ENCODE results near the gene IQCM.
"Not testable (repeated sequence)": the region's sequence is repeated elsewhere in the genome, so short reads cannot be mapped to it uniquely, and the experiment has no call there.

IQCM gene

DNA sequence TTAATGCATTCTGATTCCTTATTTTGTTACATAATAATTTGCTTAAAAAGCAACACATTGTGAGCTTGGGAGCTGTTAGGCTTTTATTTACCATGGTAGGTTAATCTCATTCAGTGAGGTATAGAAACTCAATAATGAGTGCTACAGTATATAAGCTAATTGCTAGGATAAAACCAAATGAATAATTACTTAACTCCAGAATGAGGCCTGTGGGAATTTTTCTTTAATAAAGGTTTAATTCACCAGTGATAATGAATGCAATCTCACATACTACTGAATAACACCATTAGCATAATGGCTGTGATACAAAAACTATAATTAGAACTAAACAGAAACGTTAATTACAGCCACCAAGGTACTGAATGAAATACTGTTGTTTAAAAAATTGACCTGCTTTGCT, 326.3 kb downstream of the IQCM start:
- TF ChIP-seq, protein P1, sequence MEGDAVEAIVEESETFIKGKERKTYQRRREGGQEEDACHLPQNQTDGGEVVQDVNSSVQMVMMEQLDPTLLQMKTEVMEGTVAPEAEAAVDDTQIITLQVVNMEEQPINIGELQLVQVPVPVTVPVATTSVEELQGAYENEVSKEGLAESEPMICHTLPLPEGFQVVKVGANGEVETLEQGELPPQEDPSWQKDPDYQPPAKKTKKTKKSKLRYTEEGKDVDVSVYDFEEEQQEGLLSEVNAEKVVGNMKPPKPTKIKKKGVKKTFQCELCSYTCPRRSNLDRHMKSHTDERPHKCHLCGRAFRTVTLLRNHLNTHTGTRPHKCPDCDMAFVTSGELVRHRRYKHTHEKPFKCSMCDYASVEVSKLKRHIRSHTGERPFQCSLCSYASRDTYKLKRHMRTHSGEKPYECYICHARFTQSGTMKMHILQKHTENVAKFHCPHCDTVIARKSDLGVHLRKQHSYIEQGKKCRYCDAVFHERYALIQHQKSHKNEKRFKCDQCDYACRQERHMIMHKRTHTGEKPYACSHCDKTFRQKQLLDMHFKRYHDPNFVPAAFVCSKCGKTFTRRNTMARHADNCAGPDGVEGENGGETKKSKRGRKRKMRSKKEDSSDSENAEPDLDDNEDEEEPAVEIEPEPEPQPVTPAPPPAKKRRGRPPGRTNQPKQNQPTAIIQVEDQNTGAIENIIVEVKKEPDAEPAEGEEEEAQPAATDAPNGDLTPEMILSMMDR (conservative IDR thresholded peaks at IDR 0.05; ENCODE audit: low read depth): no peak
- ChIA-PET POLR2A (ENCODE audit: low non-redundant PET) (no interaction called here), CTCF (interaction anchor here (0.6 kb wide), 1 partner anchor 13 kb away, joined by 3 read pairs; no protein-coding TSS in a partner anchor)
- DNase-seq (ENCODE audit: low spot score): no peak
- no peak overlapping the region for H3K27ac ChIP-seq

DNA sequence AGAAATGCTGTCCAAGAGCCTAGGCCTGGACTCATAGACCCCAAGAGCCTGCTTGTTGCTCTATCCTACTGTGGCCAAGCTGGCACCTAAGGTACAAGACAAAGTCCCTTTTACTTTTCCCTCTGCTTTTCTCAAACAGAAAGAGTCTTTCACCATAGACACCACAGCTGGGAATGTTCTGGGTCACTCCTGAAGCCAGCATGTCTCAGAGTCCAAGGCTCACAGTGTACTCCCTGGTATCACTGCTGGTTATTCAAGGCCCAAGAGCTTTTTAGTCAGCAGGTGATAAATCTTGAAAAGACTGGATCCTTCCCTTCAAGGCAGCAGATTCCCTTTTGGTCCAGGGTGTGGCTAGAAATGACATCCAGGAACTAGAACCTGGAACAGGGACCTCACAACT, 328.8 kb downstream of the IQCM start:
- no peak for DNase-seq (ENCODE audit: low spot score)
- POLR2A ChIA-PET (ENCODE audit: low non-redundant PET): no interaction called here
- H3K27ac ChIP-seq: no peak overlapping the region
- TF ChIP-seq, protein P1 (conservative IDR thresholded peaks at IDR 0.05; ENCODE audit: low read depth): no peak
- CTCF ChIA-PET: no interaction called here

DNA sequence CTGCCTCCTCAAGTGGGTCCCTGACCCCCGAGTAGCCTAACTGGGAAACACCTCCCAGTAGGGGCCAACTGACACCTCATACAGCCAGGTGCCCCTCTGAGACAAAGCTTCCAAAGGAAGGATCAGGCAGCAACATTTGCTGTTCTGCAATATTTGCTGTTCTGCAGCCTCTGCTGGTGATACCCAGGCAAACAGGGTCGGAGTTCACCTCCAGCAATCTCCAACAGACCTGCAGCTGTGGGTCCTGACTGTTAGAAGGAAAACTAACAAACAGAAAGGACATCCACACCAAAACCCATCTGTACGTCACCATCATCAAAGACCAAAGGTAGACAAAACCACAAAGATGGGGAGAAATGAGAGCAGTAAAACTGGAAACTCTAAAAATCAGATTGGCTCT, 347.0 kb downstream of the IQCM start:
- DNase-seq (ENCODE audit: low spot score); POLR2A ChIA-PET (ENCODE audit: low non-redundant PET); CTCF ChIA-PET; H3K27ac ChIP-seq: not testable (repeated sequence)

DNA sequence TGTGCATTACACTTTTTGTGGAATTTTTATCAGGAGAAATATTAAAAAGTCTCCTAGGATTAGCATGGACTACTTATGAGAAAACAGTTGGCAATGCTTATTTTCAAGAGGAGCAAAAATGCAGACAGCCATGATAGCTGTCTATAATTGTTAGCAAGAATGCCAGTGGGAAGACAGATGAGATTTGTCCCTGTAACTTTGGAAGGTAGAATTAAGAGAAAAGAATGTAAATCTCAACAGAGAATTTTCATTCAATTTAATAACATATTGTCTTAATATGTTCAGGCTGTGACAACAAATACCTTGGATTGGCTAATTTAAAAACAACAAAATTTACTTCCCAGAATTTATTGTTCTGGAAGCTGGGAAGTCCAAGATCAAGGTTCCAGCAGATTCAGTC, 349.2 kb downstream of the IQCM start:
- POLR2A ChIA-PET (ENCODE audit: low non-redundant PET): no interaction called here
- H3K27ac ChIP-seq: no peak overlapping the region
- no peak for DNase-seq (ENCODE audit: low spot score)
- CTCF ChIA-PET: interaction anchor here (1.1 kb wide), 1 partner anchor 11 kb away, joined by 4 read pairs; no protein-coding TSS in a partner anchor
- TF ChIP-seq, protein P1 (conservative IDR thresholded peaks at IDR 0.05; ENCODE audit: low read depth): no peak

DNA sequence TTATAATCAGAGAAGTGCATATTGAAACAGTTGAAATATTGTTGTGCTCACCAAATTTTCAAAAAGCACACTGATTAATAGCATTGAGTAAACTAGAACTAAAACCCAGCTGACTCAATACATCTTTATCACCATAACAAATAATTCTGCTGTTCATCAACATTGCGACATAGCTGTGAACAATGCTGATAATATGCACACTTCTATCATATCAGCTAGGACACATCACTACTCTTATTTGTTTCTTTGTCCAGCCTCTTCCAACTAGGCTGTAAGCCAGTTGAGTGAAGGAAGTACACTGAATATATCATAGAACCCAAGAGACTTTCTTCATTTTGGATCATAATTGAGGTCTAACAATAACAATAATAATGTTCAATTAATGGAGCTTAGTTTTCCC, 349.7 kb downstream of the IQCM start:
- TF ChIP-seq, protein P1 (conservative IDR thresholded peaks at IDR 0.05; ENCODE audit: low read depth): no peak
- ChIA-PET POLR2A (ENCODE audit: low non-redundant PET) (no interaction called here), CTCF (interaction anchor here (1.1 kb wide), 1 partner anchor 12 kb away, joined by 4 read pairs; no protein-coding TSS in a partner anchor)
- no peak overlapping the region for H3K27ac ChIP-seq
- peak; percentile 31 for DNase-seq (ENCODE audit: low spot score)

DNA sequence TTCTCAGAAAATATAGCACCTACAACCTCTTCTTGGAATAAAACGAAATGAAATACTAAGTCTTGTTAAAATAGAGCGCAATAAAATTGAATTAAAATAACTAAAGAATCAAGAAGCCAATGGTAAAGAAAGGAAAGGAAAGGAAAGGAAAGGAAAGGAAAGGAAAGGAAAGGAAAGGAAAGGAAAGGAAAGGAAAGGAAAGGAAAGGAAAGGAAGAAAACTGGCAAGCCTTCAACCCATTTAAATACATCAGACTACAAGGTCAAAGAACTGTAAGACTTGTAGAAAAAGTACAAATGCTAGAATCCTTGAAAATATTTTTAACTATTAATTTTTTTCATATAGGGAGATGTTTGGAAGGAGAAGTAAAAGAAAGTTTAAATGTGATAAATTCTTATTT, 372.1 kb downstream of the IQCM start:
- DNase-seq (ENCODE audit: low spot score): no peak
- no peak overlapping the region for H3K27ac ChIP-seq
- CTCF ChIA-PET: interaction anchor here (0.6 to 0.7 kb wide), 2 partner anchors 31 to 52 kb away, joined by 3 to 4 read pairs; no protein-coding TSS in a partner anchor
- TF ChIP-seq, protein P1 (conservative IDR thresholded peaks at IDR 0.05; ENCODE audit: low read depth): no peak
- POLR2A ChIA-PET (ENCODE audit: low non-redundant PET): no interaction called here

DNA sequence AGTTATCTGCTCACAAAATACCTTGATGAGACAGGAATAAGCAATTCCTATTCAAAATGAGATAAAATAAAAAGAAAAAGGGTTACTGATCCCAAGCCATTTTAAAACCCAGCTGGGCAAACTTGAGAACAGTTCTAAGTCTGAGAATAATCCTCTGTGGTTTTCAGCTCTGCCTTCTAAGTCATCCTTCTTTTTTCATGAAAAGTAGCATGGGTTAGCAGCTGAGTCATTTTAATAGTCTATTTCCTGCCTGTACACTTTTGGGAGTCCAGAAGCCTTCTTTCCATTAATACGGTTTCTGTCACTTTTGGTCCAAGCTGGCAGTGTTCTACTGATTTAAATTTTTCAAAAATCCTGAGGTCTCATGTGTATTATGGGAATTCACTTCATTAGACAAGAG, 374.3 kb downstream of the IQCM start:
- POLR2A ChIA-PET (ENCODE audit: low non-redundant PET): no interaction called here

More for the DNA sequence above, 374.3 kb downstream of the IQCM start:
- CTCF ChIA-PET: no interaction called here
- H3K27ac ChIP-seq: no peak overlapping the region
- TF ChIP-seq, protein P1 (conservative IDR thresholded peaks at IDR 0.05; ENCODE audit: low read depth): no peak
- DNase-seq (ENCODE audit: low spot score): peak; percentile 3

All from RWPE1 (cell line).